Testis (tissue), 3 donors: ENCODE results near the gene DHX8. TPM values are rescaled to one million over a fixed set of nuclear protein-coding genes. Genes with fewer than 3 reads are reported as not detected.

Source experiments
- DNase-seq: peaks from one replicate; pipeline ENCODE4 v3.0.0-alpha.2; 2019
- H3K27ac ChIP-seq, 2 donors: fragments of 200-600 bp; sonication (generic); one replicate each; pipeline ENCODE4 v1.5.1; 2019
- H3K27me3 ChIP-seq: fragments of 200-600 bp; sonication (generic); one replicate; pipeline ENCODE4 v1.5.1; 2019
- H3K36me3 ChIP-seq: fragments of 200-600 bp; sonication (generic); one replicate; pipeline ENCODE4 v1.5.1; 2017; ENCODE audit warnings: low read depth; ENCODE audit errors: missing control alignments
- H3K4me1 ChIP-seq: fragments of 200-600 bp; sonication (generic); one replicate; pipeline ENCODE4 v1.5.1; 2019
- H3K4me3 ChIP-seq, 2 donors: fragments of 200-600 bp; sonication (generic); one replicate each; pipeline ENCODE4 v1.5.1; 2017 to 2019
- H3K9me3 ChIP-seq: fragments of 200-600 bp; sonication (generic); one replicate; pipeline ENCODE4 v1.5.1; 2017
- CTCF ChIP-seq, 3 experiments: fragments of 450-650 bp in 2 of 3; fragments of 200-600 bp in 1 of 3; sonication (generic) in 1 of 3; IDR thresholded peaks; one replicate each; pipeline ENCODE4 v1.5.1; 2016 to 2019; ENCODE audit warnings: antibody characterized with exemption in 3 of 3, mild to moderate bottlenecking in 2 of 3, moderate library complexity in 1 of 3
- POLR2A ChIP-seq: fragments of 450-650 bp; IDR thresholded peaks from one replicate; pipeline ENCODE4 v1.6.1; 2017; ENCODE audit warnings: antibody characterized with exemption, mild to moderate bottlenecking, moderate library complexity
- WGBS, 2 donors: methylation state at CpG; one replicate each; pipeline ENCODE4 v1.1.5; 2018; 5-methylcytosine and 5-hydroxymethylcytosine counted together
- intact Hi-C: fragments of 100-400 bp; cut with DNase I; formaldehyde crosslinking; loops from one replicate; pipeline ENCODE4 v1.15.1; 2023; ENCODE audit warnings: low total_unique reads
- polyA plus RNA-seq: library from polyadenylated mRNA; stranded (reverse); fragments of 350-450 nt; fragmentation: Illumina TruSeq; extraction: RNeasy Lipid Tissue Mini Kit (QIAGEN cat#74804); gene quantifications from one replicate; pipeline ENCODE4 v1.2.3, GENCODE V29; 2014; ENCODE audit warnings: low read depth, low replicate concordance; ENCODE audit not compliant: insufficient read depth
- total RNA-seq, 2 donors: library from RNA; depleted of rRNA; stranded (reverse); fragments of >200 nt; gene quantifications; one replicate each; pipeline ENCODE4 v1.2.3, GENCODE V29; 2016

Gene DHX8
- total and polyA plus RNA-seq, 3 donors from 2014 or later, result 63.4 to 74.3 (median 68.0) TPM

GRCh38 chr17:43554857-43555256 lies 71.1 kb downstream of the DHX8 start:
- H3K27me3 ChIP-seq, result no peaks in the 10 kb centered on the region
- H3K36me3 ChIP-seq, result no peaks in the 10 kb centered on the region
- TF ChIP-seq POLR2A (no peak), CTCF (IDR thresholded peaks at IDR 0.05) (no peak)
- no peak overlapping the region for H3K27ac ChIP-seq
- intact Hi-C loops, result no loop called here
- no peak for DNase-seq
- H3K9me3 ChIP-seq, result no peaks in the 10 kb centered on the region
- 66 to 76% methylated on average over 6 of the region's 6 CpGs for WGBS, 2 donors
- H3K4me1 ChIP-seq, result peaks cover 3% of the 10 kb centered on the region
- H3K4me3 ChIP-seq, result no peak overlapping the region

- WGBS, 2 donors, result 67% methylated on average over 5 of the region's 5 CpGs
- H3K27ac ChIP-seq, result no peak overlapping the region
- intact Hi-C loops, result no loop called here
- no peak overlapping the region for H3K4me3 ChIP-seq
- DNase-seq, result no peak
- no peaks in the 10 kb centered on the region for H3K27me3 ChIP-seq
- no peaks in the 10 kb centered on the region for H3K9me3 ChIP-seq
- peaks cover 3% of the 10 kb centered on the region for H3K4me1 ChIP-seq
- H3K36me3 ChIP-seq, result no peaks in the 10 kb centered on the region
- no peak for TF ChIP-seq CTCF (IDR thresholded peaks at IDR 0.05)
- no peak for TF ChIP-seq POLR2A
Measured at GRCh38 chr17:43556292-43556691, 72.5 kb downstream of the DHX8 start.

- Histone ChIP-seq H3K27ac (no peak overlapping the region), H3K4me3 (no peak overlapping the region), H3K36me3 (no peaks in the 10 kb centered on the region), H3K9me3 (no peaks in the 10 kb centered on the region), H3K27me3 (no peaks in the 10 kb centered on the region), H3K4me1 (no peaks in the 10 kb centered on the region)
- 75 to 91% methylated on average over 5 of the region's 5 CpGs for WGBS, 2 donors
- no peak for TF ChIP-seq CTCF (IDR thresholded peaks at IDR 0.05)
- no peak for TF ChIP-seq POLR2A
- no peak for DNase-seq
- intact Hi-C loops, result no loop called here
Measured at GRCh38 chr17:43558805-43559160, 75.0 kb downstream of the DHX8 start.

- no peak for DNase-seq
Measured at GRCh38 chr17:43559161-43559816, 75.5 kb downstream of the DHX8 start.

More at GRCh38 chr17:43559161-43559816, 75.5 kb downstream of the DHX8 start:
- WGBS, 2 donors, result 51 to 74% methylated on average over 5 to 7 of the region's 7 CpGs
- Histone ChIP-seq H3K27ac (no peak overlapping the region), H3K27me3 (no peaks in the 10 kb centered on the region), H3K9me3 (no peaks in the 10 kb centered on the region), H3K36me3 (no peaks in the 10 kb centered on the region), H3K4me1 (no peaks in the 10 kb centered on the region), H3K4me3 (no peak overlapping the region)
- intact Hi-C loops, result no loop called here
- TF ChIP-seq POLR2A (no peak), CTCF (IDR thresholded peaks at IDR 0.05) (no peak)
